Mesenchymal stem cell (in vitro differentiated cells and primary cell): ENCODE data around the gene PRKCA.

Experiments
- DNase-seq: peaks from one replicate; pipeline ENCODE4 v3.0.0-alpha.2; 2013
- H2AFZ ChIP-seq: one replicate; pipeline ENCODE4 v1.6.1; 2013; ENCODE audit warnings: low read depth, mild to moderate bottlenecking, control low read depth, inconsistent platforms, low read length, moderate library complexity
- H2AK5ac ChIP-seq: 2 replicates; pipeline ENCODE4 v1.6.1; 2013; ENCODE audit warnings: low read length, moderate library complexity, mild to moderate bottlenecking, inconsistent platforms; ENCODE audit not compliant: severe bottlenecking
- H2BK120ac ChIP-seq: one replicate; pipeline ENCODE4 v1.6.1; 2013; ENCODE audit warnings: low read depth, mild to moderate bottlenecking, inconsistent platforms, low read length, moderate library complexity
- H2BK12ac ChIP-seq, 2 experiments: one replicate each; pipeline ENCODE4 v1.6.1; 2013; ENCODE audit warnings: inconsistent platforms in 2 of 2, low read length in 2 of 2, mild to moderate bottlenecking in 2 of 2, moderate library complexity in 2 of 2, control low read depth in 1 of 2
- H2BK15ac ChIP-seq: one replicate; pipeline ENCODE4 v1.6.1; 2013; ENCODE audit warnings: mild to moderate bottlenecking, low read depth, inconsistent platforms; ENCODE audit not compliant: poor library complexity, severe bottlenecking
- H2BK5ac ChIP-seq: 2 replicates; pipeline ENCODE4 v1.6.1; 2013; ENCODE audit warnings: low read depth, mild to moderate bottlenecking, low read length, control low read depth, inconsistent platforms; ENCODE audit not compliant: poor library complexity, severe bottlenecking
- H3K14ac ChIP-seq, 2 experiments: one replicate each; pipeline ENCODE4 v1.6.1; 2013; ENCODE audit warnings: inconsistent platforms in 2 of 2, low read length in 2 of 2, control low read depth in 1 of 2, mild to moderate bottlenecking in 1 of 2, moderate library complexity in 1 of 2
- H3K18ac ChIP-seq, 2 experiments: one replicate each; pipeline ENCODE4 v1.6.1; 2013; ENCODE audit warnings: inconsistent platforms in 2 of 2, low read length in 2 of 2, control low read depth in 1 of 2, low read depth in 1 of 2, mild to moderate bottlenecking in 1 of 2
- H3K23ac ChIP-seq, 2 experiments: one replicate each; pipeline ENCODE4 v1.6.1; 2013; ENCODE audit warnings: inconsistent platforms in 2 of 2, low read length in 2 of 2, mild to moderate bottlenecking in 2 of 2, moderate library complexity in 2 of 2, control low read depth in 1 of 2
- H3K27ac ChIP-seq: 2 replicates; pipeline ENCODE4 v1.5.1; 2013; ENCODE audit warnings: mild to moderate bottlenecking, moderate library complexity, low read length, control low read depth, inconsistent platforms; ENCODE audit not compliant: poor library complexity, severe bottlenecking
- H3K27me3 ChIP-seq, 2 experiments: 2 replicates each; pipeline versions ENCODE4 v1.6.1 to v1.7.0; 2013; ENCODE audit warnings: low read length in 2 of 2, mild to moderate bottlenecking in 2 of 2, moderate library complexity in 2 of 2, control low read depth in 1 of 2, inconsistent platforms in 1 of 2; ENCODE audit not compliant: control insufficient read depth in 1 of 2, insufficient read depth in 1 of 2
- H3K36me3 ChIP-seq, 2 experiments: 2 replicates each; pipeline versions ENCODE4 v1.6.1 to v1.7.0; 2013; ENCODE audit warnings: low read length in 2 of 2, control low read depth in 1 of 2, inconsistent platforms in 1 of 2, low read depth in 1 of 2, mild to moderate bottlenecking in 1 of 2; ENCODE audit not compliant: insufficient read depth in 2 of 2, control insufficient read depth in 1 of 2
- H3K4ac ChIP-seq, 2 experiments: one replicate each; pipeline ENCODE4 v1.6.1; 2013; ENCODE audit warnings: inconsistent platforms in 2 of 2, low read length in 2 of 2, mild to moderate bottlenecking in 2 of 2, moderate library complexity in 2 of 2, control low read depth in 1 of 2, low read depth in 1 of 2
- H3K4me1 ChIP-seq: 2 replicates; pipeline ENCODE4 v1.6.1; 2013; ENCODE audit warnings: low read depth, low read length, control low read depth; ENCODE audit not compliant: control insufficient read depth, insufficient read depth
- H3K4me2 ChIP-seq: 2 replicates; pipeline ENCODE4 v1.6.1; 2013; ENCODE audit warnings: low read length, mild to moderate bottlenecking, inconsistent platforms; ENCODE audit not compliant: poor library complexity, severe bottlenecking
- H3K4me3 ChIP-seq, 2 experiments: 2 replicates each; pipeline versions ENCODE4 v1.5.1 to v1.7.0; 2013; ENCODE audit warnings: low read length in 2 of 2, mild to moderate bottlenecking in 2 of 2, control low read depth in 1 of 2, low read depth in 1 of 2; ENCODE audit not compliant: insufficient read depth in 1 of 2
- H3K79me1 ChIP-seq: replicated peaks from 2 replicates; pipeline ENCODE4 v1.6.1; 2013; ENCODE audit warnings: mild to moderate bottlenecking, control low read depth, low read length, inconsistent platforms; ENCODE audit not compliant: poor library complexity, severe bottlenecking
- H3K9ac ChIP-seq: 2 replicates; pipeline ENCODE4 v1.7.0; 2013; ENCODE audit warnings: mild to moderate bottlenecking, low read length, moderate library complexity
- H3K9me3 ChIP-seq: 2 replicates; pipeline ENCODE4 v1.7.0; 2013; ENCODE audit warnings: mild to moderate bottlenecking, low read length; ENCODE audit not compliant: control insufficient read depth
- H4K8ac ChIP-seq: one replicate; pipeline ENCODE4 v1.6.1; 2013; ENCODE audit warnings: inconsistent platforms, mild to moderate bottlenecking, low read length, moderate library complexity
- H4K91ac ChIP-seq: one replicate; pipeline ENCODE4 v1.6.1; 2013; ENCODE audit warnings: mild to moderate bottlenecking, low read length, inconsistent platforms
- WGBS: methylation state at CpG from one replicate; pipeline ENCODE4 v1.1.7; 2013; ENCODE audit warnings: mixed read lengths; 5-methylcytosine and 5-hydroxymethylcytosine counted together

The PRKCA gene

GRCh38 chr17:66549731-66550207, 247.4 kb downstream of the PRKCA start:
- H3K27ac ChIP-seq, result peak overlapping the region; percentile 98
- no peak overlapping the region for H3K4me3 ChIP-seq
- H2BK5ac ChIP-seq, result peak overlapping the region; percentile 78
- H2AK5ac ChIP-seq, result peak overlapping the region; percentile 95
- peak overlapping the region in 1 of 2 experiments; percentile 21 for H2BK12ac ChIP-seq
- peaks cover 10% of the 10 kb centered on the region for H3K9me3 ChIP-seq
- peak overlapping the region in 1 of 2 experiments; percentile 63 for H3K18ac ChIP-seq
- no peaks in the 10 kb centered on the region for H3K27me3 ChIP-seq
- peak; percentile 82 for DNase-seq
- peak overlapping the region in 1 of 2 experiments; percentile 68 for H3K4ac ChIP-seq
- H4K8ac ChIP-seq, result peak overlapping the region; percentile 27
- no peak overlapping the region for H2AFZ ChIP-seq
- no peak overlapping the region for H3K23ac ChIP-seq
- H2BK120ac ChIP-seq, result no peak overlapping the region
- no peak overlapping the region for H4K91ac ChIP-seq
- no peak overlapping the region for H3K14ac ChIP-seq
- H3K79me1 ChIP-seq, result peaks cover 29% of the 10 kb centered on the region
- H3K4me1 ChIP-seq, result peaks cover 21% of the 10 kb centered on the region
- H3K36me3 ChIP-seq, result no peaks in the 10 kb centered on the region
- WGBS, result 7% methylated on average over 5 of the region's 5 CpGs
- peak overlapping the region; percentile 12 for H3K4me2 ChIP-seq
- no peak overlapping the region for H2BK15ac ChIP-seq
- H3K9ac ChIP-seq, result peak overlapping the region; percentile 15

- Histone ChIP-seq H3K14ac (no peak overlapping the region), H3K79me1 (peaks cover 29% of the 10 kb centered on the region), H3K27me3 (no peaks in the 10 kb centered on the region), H3K9ac (no peak overlapping the region), H2BK120ac (no peak overlapping the region), H3K18ac (no peak overlapping the region), H3K4me2 (no peak overlapping the region), H4K91ac (no peak overlapping the region), H3K4me3 (no peak overlapping the region), H2AFZ (no peak overlapping the region), H3K9me3 (no peaks in the 10 kb centered on the region), H3K4me1 (peaks cover 21% of the 10 kb centered on the region), H3K4ac (no peak overlapping the region), H2BK15ac (no peak overlapping the region), H2AK5ac (peak overlapping the region; percentile 35), H2BK12ac (no peak overlapping the region), H2BK5ac (no peak overlapping the region), H3K36me3 (no peaks in the 10 kb centered on the region), H3K27ac (no peak overlapping the region), H3K23ac (no peak overlapping the region), H4K8ac (no peak overlapping the region)
- DNase-seq, result no peak
- WGBS, result 94% methylated on average over 2 of the region's 2 CpGs
These were observed 249.4 kb downstream of the PRKCA start for GRCh38 chr17:66551839-66552238.

DNA sequence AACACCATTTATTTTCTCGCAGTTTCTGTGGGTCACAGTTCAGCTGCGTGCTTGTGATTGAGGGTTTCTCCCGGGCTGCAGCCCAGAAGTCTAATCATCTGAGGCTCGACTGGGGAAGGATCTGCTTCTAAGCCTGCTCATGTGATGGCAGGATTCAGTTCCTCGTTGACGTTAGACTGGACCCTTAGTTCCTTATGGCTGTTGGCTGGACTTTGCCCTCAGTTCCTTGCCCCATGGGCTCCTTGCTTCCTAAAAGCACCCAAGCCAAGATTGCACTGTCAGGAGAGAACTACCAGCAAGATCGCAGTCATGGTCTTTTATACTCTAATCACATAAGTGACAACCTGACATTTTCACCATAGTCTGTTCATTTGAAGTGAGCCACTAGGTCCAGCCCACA, 250.0 kb downstream of the PRKCA start:
- peaks cover 21% of the 10 kb centered on the region for H3K4me1 ChIP-seq
- no peak overlapping the region for H3K9ac ChIP-seq
- H4K91ac ChIP-seq, result no peak overlapping the region
- H2BK120ac ChIP-seq, result no peak overlapping the region
- H3K18ac ChIP-seq, result no peak overlapping the region
- no peaks in the 10 kb centered on the region for H3K36me3 ChIP-seq
- no peak for DNase-seq
- no peak overlapping the region for H3K4me2 ChIP-seq
- H2AK5ac ChIP-seq, result peak overlapping the region; percentile 12
- no peaks in the 10 kb centered on the region for H3K27me3 ChIP-seq
- no peak overlapping the region for H2BK5ac ChIP-seq
- no peak overlapping the region for H2AFZ ChIP-seq
- no peak overlapping the region for H3K4ac ChIP-seq
- H3K4me3 ChIP-seq, result no peak overlapping the region
- no peak overlapping the region for H3K27ac ChIP-seq
- peaks cover 28% of the 10 kb centered on the region for H3K79me1 ChIP-seq
- H3K9me3 ChIP-seq, result no peaks in the 10 kb centered on the region
- H2BK12ac ChIP-seq, result peak overlapping the region in 1 of 2 experiments; percentile 22
- no peak overlapping the region for H4K8ac ChIP-seq
- no peak overlapping the region for H3K14ac ChIP-seq
- H2BK15ac ChIP-seq, result no peak overlapping the region
- WGBS, result 97% methylated on average over 7 of the region's 7 CpGs
- no peak overlapping the region for H3K23ac ChIP-seq

- no peak overlapping the region for H4K91ac ChIP-seq
- H2BK15ac ChIP-seq, result no peak overlapping the region
- no peak for DNase-seq
- H3K4me3 ChIP-seq, result no peak overlapping the region
- H3K14ac ChIP-seq, result no peak overlapping the region
- H2BK12ac ChIP-seq, result no peak overlapping the region
- no peaks in the 10 kb centered on the region for H3K27me3 ChIP-seq
- peaks cover 43% of the 10 kb centered on the region for H3K79me1 ChIP-seq
- 83% methylated on average over 2 of the region's 2 CpGs for WGBS
- no peak overlapping the region for H3K18ac ChIP-seq
- H2AK5ac ChIP-seq, result no peak overlapping the region
- no peak overlapping the region for H3K9ac ChIP-seq
- no peak overlapping the region for H3K4me2 ChIP-seq
- no peak overlapping the region for H3K23ac ChIP-seq
- no peak overlapping the region for H3K4ac ChIP-seq
- peaks cover 8% of the 10 kb centered on the region for H3K4me1 ChIP-seq
- no peak overlapping the region for H2BK120ac ChIP-seq
- H2AFZ ChIP-seq, result no peak overlapping the region
- H2BK5ac ChIP-seq, result no peak overlapping the region
- no peak overlapping the region for H4K8ac ChIP-seq
- H3K27ac ChIP-seq, result no peak overlapping the region
- peaks cover under 1 to 3% of the 10 kb centered on the region in 2 experiments for H3K36me3 ChIP-seq
- peaks cover 2% of the 10 kb centered on the region for H3K9me3 ChIP-seq
These were observed 253.2 kb downstream of the PRKCA start for GRCh38 chr17:66555605-66556004.
